Breast epithelium (tissue), 4 donors: ENCODE data around the gene MITF. TPM values are rescaled to one million over a fixed set of nuclear protein-coding genes. Genes with fewer than 3 reads are reported as not detected.

Experiments
- DNase-seq, 2 donors: peaks; one replicate each; pipeline ENCODE4 v3.0.0-alpha.2; 2019; ENCODE audit warnings: low spot score in 2 of 2
- H3K27ac ChIP-seq, 2 donors: fragments of 200-600 bp; sonication (generic) in 1 of 2; one replicate each; pipeline ENCODE4 v1.5.1; 2016 to 2019; ENCODE audit warnings: mild to moderate bottlenecking in 1 of 2
- H3K27me3 ChIP-seq, 2 donors: fragments of 200-600 bp; sonication (generic) in 1 of 2; one replicate each; pipeline versions ENCODE4 v1.5.1 to v1.6.0; 2017 to 2019; ENCODE audit warnings: control low read depth in 1 of 2, mild to moderate bottlenecking in 1 of 2
- H3K36me3 ChIP-seq: fragments of 200-600 bp; one replicate; pipeline ENCODE4 v1.5.1; 2019
- H3K4me1 ChIP-seq, 2 donors: fragments of 200-600 bp; sonication (generic); one replicate each; pipeline ENCODE4 v1.5.1; 2016 to 2019; ENCODE audit warnings: control low read depth in 1 of 2
- H3K4me3 ChIP-seq, 3 donors: fragments of 200-600 bp; sonication (generic); 1 replicate in 2 of 3; 2 replicates in 1 of 3; pipeline ENCODE4 v1.5.1; 2016 to 2019; ENCODE audit warnings: mild to moderate bottlenecking in 3 of 3, moderate library complexity in 2 of 3
- H3K9me3 ChIP-seq, 2 donors: fragments of 200-600 bp; sonication (generic) in 1 of 2; one replicate each; pipeline ENCODE4 v1.5.1; 2016 to 2019; ENCODE audit warnings: control low read depth in 1 of 2
- POLR2A ChIP-seq: fragments of 450-650 bp; IDR thresholded peaks from one replicate; pipeline ENCODE4 v1.6.1; 2016; ENCODE audit warnings: antibody characterized with exemption, mild to moderate bottlenecking, moderate library complexity
- POLR2AphosphoS5 ChIP-seq, 3 donors: sonication (generic); formaldehyde crosslinking; IDR thresholded peaks; one replicate each; pipeline ENCODE4 v1.6.1; 2017; ENCODE audit warnings: antibody characterized with exemption in 3 of 3
- intact Hi-C: fragments of 100-400 bp; cut with DNase I; formaldehyde crosslinking; loops from one replicate; pipeline ENCODE4 v1.15.1; 2023; ENCODE audit warnings: low total_unique reads
- total RNA-seq, 3 donors: library from RNA; depleted of rRNA; stranded (reverse); fragments of >200 nt; gene quantifications; one replicate each; pipeline ENCODE4 v1.1.0, GENCODE V29; 2016
- TF ChIP-seq, protein P1 (sequence below), 3 donors: fragments of 450-650 bp; IDR thresholded peaks; one replicate each; pipeline ENCODE4 v1.5.1; 2016 to 2017; ENCODE audit warnings: antibody characterized with exemption in 3 of 3, mild to moderate bottlenecking in 3 of 3, moderate library complexity in 3 of 3

Gene MITF
- total RNA-seq, 3 donors from 2014 or later = 23.3 to 45.8 (median 25.6) TPM

DNA sequence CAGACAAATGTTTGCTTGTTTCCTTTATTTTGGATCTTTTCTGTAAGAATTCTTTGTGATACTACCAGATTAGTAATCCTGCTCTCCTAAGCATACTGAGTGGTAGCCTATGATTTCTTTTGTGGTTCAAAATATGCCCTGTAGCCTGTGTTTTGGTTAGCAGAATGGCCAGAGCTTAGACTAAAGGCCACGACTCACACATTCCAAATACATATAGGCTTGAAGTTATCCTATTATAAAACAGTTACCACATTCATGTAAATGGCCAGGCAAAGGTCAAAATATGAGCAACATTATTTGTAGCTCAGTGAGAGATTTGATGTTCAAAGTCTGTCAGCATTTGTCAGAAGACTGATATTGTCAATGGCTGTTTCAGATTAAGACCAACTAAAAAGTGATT lies 84.5 kb downstream of the MITF start:
- Histone ChIP-seq H3K9me3 (no peaks in the 10 kb centered on the region), H3K27me3 (no peaks in the 10 kb centered on the region), H3K4me3 (no peak overlapping the region), H3K36me3 (no peaks in the 10 kb centered on the region), H3K27ac (no peak overlapping the region), H3K4me1 (no peaks in the 10 kb centered on the region)
- intact Hi-C loops = no loop called here
- no peak for DNase-seq
- TF ChIP-seq, protein P1, sequence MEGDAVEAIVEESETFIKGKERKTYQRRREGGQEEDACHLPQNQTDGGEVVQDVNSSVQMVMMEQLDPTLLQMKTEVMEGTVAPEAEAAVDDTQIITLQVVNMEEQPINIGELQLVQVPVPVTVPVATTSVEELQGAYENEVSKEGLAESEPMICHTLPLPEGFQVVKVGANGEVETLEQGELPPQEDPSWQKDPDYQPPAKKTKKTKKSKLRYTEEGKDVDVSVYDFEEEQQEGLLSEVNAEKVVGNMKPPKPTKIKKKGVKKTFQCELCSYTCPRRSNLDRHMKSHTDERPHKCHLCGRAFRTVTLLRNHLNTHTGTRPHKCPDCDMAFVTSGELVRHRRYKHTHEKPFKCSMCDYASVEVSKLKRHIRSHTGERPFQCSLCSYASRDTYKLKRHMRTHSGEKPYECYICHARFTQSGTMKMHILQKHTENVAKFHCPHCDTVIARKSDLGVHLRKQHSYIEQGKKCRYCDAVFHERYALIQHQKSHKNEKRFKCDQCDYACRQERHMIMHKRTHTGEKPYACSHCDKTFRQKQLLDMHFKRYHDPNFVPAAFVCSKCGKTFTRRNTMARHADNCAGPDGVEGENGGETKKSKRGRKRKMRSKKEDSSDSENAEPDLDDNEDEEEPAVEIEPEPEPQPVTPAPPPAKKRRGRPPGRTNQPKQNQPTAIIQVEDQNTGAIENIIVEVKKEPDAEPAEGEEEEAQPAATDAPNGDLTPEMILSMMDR (IDR thresholded peaks at IDR 0.05) = no peak
- no peak for TF ChIP-seq POLR2AphosphoS5 (IDR thresholded peaks at IDR 0.05)
- TF ChIP-seq POLR2A = no peak

DNA sequence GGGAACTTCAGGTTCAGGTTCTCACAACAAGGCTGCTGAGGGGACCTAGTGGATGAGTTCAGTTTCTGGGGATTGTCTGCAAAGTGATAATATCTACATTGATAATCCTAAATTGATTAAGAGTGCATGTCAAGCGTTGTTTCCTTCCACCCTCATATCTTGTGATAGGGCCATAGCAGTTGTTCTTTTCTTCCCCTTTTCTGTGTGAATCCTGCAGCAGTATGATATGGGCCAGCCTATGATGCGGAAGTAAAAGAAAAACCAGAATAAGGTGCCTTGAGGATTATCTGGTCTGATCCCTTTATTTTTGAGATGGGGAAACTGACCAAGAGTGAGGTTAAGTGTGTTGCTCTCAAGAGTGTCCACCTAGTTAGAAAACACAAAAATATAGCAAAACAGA lies 86.2 kb downstream of the MITF start:
- Histone ChIP-seq H3K4me3 (no peak overlapping the region), H3K27me3 (no peaks in the 10 kb centered on the region), H3K4me1 (no peaks in the 10 kb centered on the region), H3K27ac (no peak overlapping the region), H3K9me3 (no peaks in the 10 kb centered on the region), H3K36me3 (no peaks in the 10 kb centered on the region)
- intact Hi-C loops = no loop called here
- no peak for DNase-seq
- TF ChIP-seq POLR2A (no peak), POLR2AphosphoS5 (IDR thresholded peaks at IDR 0.05) (no peak)
- TF ChIP-seq, protein P1 (IDR thresholded peaks at IDR 0.05) = no peak

DNA sequence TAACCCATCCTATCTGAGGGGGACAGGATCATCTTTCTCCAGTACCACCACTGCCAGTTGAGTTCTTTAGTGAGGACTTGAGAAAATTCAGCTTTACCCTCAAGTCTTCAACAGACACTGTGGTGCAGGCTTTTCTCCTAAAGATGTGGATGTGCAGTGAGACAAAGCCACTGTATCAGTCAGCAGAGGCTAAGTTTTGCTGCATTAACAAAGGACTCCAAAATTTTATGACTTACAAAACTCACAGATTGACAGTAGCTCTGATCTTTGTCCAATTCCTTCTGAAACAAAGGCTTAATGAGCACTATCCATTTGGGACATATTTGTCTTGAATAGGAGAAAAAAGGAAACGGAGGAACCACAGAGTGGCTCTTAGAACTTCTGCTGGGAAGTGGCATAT lies 87.9 kb downstream of the MITF start:
- no peak for DNase-seq
- no peaks in the 10 kb centered on the region for H3K4me1 ChIP-seq
- H3K27ac ChIP-seq = no peak overlapping the region
- TF ChIP-seq POLR2A = no peak
- TF ChIP-seq, protein P1 (IDR thresholded peaks at IDR 0.05) = no peak
- TF ChIP-seq POLR2AphosphoS5 (IDR thresholded peaks at IDR 0.05) = no peak
- no peak overlapping the region for H3K4me3 ChIP-seq
- H3K9me3 ChIP-seq = no peaks in the 10 kb centered on the region
- no peaks in the 10 kb centered on the region for H3K27me3 ChIP-seq
- intact Hi-C loops = no loop called here
- no peaks in the 10 kb centered on the region for H3K36me3 ChIP-seq

DNA sequence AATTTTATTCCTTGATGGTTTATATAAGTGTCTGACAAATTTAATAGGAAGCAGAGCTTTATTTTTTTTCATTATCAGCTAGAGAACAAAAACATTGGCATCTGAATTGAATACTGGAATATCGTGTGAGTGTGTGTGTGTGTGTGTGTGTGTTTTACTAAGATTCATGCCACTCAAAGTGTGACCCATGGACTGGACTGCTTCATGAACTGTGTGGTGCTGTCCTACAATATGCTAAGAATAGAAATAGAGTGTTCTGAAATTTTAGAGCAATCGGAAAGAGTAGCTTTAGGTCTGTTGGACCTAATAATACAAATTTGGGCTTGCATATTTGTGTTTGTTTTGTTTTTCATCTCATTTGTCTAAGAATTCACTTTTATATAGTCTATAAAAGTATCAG lies 89.6 kb downstream of the MITF start:
- TF ChIP-seq, protein P1 (IDR thresholded peaks at IDR 0.05) = no peak
- TF ChIP-seq POLR2AphosphoS5 (IDR thresholded peaks at IDR 0.05) (no peak), POLR2A (no peak)
- H3K4me3 ChIP-seq = no peak overlapping the region

DNA sequence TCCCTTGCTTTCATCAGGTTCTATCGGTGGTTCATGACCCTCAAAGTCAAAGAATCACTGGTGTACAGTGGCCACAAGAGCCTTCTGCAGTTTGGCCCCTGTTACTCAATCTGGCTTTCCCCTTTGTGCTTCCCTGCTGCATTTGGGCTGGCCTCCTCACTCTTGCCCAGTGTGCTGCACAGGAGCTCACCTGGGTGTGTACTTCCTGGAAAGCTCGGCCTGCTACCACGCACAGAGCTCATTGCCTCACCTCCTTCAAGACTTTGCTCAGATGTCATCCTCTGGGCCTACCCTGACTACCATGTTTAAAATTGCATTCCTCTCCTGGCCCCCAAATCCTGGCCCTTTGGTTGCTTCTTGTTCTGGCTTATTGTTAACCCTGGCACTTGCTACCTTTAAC lies 90.9 kb downstream of the MITF start:
- TF ChIP-seq POLR2A = no peak
- TF ChIP-seq, protein P1 (IDR thresholded peaks at IDR 0.05) = no peak
- no peak for TF ChIP-seq POLR2AphosphoS5 (IDR thresholded peaks at IDR 0.05)
- Histone ChIP-seq H3K27me3 (no peaks in the 10 kb centered on the region), H3K4me1 (no peaks in the 10 kb centered on the region), H3K4me3 (no peak overlapping the region), H3K36me3 (no peaks in the 10 kb centered on the region), H3K9me3 (no peaks in the 10 kb centered on the region), H3K27ac (no peak overlapping the region)
- intact Hi-C loops = no loop called here
- no peak for DNase-seq

More for the DNA sequence above, 89.6 kb downstream of the MITF start:
- DNase-seq = no peak
- Histone ChIP-seq H3K4me1 (no peaks in the 10 kb centered on the region), H3K27ac (no peak overlapping the region), H3K27me3 (no peaks in the 10 kb centered on the region), H3K9me3 (no peaks in the 10 kb centered on the region), H3K36me3 (no peaks in the 10 kb centered on the region)
- intact Hi-C loops = no loop called here
